HG03432 (cell line): ENCODE data around the gene CERS3.

Source experiments
- ATAC-seq: cut with Tn5 transposase; IDR thresholded peaks from one replicate; pipeline ENCODE4 v1.9.1; 2021; ENCODE audit warnings: mild to moderate bottlenecking, moderate library complexity; ENCODE audit not compliant: unreplicated experiment

CERS3 gene

DNA sequence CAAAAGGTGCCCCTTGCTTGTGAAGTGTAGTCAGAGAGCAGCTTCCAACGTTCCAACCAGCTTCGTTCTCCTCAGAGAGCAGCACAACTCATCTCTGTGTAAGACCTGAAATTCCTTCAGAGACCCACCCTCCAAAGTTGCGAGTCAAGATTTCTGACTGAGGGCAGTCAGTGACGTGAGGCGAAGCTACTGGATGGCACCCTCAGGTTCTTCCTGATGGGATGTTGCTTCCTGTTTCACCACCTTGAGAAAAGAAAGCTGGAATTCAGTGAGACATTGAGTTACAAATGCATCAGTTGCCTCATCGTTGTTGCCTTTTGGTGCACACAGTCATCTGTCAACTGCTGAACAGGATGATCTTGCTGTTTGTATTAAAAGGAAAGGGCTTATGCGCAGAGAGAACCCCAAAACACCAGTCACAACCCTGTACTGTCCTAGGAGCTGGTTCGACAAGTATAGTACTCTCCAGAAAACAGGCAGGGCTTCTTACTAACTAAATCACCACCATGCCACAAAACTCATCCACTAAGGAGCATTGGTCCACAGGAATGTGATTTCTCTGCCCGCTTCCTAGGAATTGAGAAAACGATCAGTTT is at the start of gene CERS3:
TSS of gene CERS3 (minus strand) at position 118 of the 596 bp plus-strand sequence. CDS start 27,101 bp downstream, outside the sequence.
- ATAC-seq = no peak

DNA sequence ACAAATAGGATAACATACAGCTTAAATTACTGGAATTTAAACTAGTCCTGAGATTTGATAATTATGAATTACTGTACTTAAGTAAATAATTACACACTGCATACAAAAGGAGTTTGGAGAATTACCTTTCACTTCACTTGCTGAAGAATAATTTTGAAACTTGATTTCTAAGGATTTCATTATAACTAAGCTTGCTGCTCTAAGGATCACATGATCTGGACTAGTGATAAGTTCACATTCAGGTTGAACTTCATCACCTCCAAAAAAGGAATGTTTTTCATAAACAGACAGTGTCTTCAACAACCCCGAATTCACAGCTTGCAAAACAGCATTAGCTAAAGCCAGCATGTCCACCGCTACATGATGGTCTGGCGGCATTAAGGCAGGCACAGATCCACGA is 44.8 kb upstream of the CERS3 start:
- ATAC-seq = no peak

DNA sequence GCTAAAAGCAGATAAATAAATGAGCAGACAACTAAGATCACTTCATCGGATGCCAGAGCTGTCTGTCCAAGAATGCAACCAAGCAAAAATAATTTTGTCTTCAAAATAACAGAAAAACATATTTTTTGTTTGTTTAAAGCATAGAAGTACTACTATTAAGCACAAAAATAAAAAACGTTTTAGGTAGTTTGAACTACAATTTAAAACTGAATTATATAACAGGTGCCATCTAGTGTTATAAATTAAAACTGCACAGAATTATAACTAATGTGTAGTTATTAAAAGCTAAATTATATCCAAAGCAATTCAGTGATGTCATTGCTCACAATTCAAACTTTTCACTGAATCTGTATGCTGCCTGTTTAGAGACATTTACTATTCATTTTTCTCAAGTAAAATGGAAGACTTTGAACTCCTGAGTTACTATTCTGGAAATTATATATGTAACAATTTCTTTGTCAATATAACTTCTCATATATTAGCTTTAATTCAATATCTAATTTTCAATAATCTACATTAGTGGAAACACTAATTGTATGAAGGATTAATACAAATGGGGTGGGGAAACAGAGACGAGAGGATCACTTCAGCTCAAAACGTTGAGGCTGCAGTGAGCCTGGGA is 43.7 kb upstream of the CERS3 start:
- ATAC-seq = no peak

DNA sequence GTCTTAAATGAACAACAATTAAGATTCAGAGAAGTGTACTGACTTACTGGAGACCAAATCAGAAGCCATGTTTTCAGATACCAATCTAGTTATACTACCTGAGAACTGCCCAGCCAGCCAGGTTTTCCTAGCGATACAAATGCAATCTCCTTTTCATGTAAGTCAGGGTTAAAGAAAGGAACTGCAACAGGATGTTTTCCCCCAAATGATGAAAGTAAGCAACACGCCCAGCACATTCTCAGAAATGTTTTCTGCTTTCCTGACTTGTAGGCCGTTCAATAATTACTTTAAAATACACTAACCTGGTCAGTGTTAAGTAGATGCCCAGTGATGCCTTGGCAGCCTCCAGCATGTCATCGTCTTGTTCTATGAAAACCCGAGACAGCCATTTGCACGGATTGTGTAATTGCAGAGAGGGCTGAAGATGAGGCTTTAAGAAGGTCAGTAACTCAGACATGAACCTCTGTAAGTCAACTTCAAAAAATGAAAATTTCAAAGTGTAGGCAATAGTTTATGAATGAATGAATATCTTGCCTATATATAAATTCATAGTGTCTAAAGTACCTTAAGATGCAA is 42.9 kb upstream of the CERS3 start:
- ATAC-seq = no peak

DNA sequence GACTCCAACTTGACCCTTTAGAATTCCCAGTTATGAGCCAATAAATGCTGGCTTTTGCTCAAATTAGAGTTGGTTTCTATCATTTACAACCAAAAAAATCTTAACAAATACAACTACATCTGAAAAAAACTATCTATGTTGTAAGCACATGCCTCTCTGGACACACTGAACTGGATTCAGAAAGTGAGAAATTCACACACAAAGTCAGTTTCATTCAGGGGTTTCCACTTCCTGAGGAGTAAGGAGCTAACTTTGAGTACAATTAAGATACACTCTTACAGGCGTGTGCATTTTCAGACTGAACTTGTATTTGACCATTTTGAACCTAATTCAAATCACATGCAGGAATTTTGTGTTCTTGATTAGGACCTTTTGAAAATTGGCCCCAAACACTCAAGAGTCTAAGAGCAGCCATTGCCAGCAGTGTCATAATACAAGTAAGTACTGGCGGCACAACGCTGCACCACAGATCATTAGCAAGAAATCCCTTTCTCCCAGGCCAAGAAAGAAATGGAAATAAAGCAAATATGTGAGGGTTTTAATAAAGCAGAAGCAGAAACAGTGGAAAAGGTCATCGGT is 42.1 kb upstream of the CERS3 start:
- peak; percentile 82 for ATAC-seq

DNA sequence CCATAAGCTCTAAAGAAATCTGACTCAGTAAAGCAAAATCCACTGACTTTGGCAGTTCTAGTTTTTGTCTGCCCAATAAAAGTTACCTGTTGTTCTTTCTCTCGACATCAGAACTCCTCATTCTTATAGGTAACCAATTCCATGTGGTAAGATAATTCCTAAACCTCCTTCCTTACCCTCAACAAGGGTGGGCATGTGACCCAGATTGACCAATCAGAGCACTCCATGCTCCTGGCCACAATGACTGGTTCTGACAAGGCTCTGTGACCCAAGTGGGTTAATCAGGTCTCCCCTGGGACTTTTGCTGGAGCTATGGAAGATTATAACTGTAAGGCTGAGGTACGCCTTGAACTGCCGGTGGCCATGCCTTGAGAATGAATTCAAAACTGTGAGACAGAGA is 41.5 kb upstream of the CERS3 start:
- ATAC-seq = peak; percentile 32

DNA sequence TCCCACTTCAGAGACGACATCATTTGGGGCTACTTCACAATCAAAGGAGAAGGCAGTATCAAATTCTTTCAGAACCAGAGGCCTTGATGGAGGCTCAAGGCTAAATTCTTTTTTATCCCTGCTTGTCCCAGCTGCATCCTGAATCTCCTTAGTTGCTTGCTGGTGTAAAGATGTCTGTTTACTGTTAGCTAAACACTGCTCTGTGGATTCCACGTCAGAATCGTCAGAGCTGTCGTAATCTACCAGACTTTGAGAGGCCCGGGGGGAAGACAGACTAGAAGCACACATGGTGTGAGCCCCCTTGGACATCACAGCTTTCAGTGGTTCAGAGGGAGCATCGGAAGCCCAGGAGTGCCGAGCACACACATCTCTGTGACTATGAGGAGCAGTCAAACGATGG is 40.6 kb upstream of the CERS3 start:
- ATAC-seq = no peak

DNA sequence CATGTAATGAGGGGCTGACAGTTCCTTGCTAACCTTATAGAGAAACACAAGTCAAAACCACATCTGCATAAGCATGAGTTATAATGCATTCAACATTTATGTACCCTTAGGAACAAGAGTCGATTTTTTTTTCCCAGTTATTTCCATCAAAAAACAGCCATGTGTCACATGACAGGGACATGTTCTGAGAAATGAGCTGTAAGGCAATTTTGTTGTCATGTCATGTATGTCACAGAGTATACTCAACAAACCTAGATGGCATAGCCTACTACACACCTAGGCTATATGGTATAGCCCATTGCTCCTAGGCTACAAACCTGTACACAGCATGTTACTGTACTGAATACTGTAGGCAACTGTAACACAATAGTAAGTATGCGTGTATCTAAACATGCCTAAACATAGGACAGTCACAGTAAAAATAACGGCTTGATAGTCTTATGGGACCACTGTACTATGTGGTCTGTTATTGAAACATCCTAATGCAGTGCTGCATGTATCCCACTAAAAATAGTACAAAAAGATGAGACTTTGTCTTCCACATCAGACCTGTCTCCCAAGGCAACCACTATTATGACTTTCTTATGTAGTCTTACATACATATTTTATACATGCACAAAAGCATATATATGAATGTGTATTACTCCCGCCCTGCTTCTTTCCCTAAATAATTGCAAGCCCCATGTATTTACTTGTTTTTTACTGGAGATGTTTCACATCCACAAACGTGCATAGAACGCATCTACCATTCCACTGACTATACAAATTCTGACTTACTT is 38.3 kb upstream of the CERS3 start:
- ATAC-seq = no peak

DNA sequence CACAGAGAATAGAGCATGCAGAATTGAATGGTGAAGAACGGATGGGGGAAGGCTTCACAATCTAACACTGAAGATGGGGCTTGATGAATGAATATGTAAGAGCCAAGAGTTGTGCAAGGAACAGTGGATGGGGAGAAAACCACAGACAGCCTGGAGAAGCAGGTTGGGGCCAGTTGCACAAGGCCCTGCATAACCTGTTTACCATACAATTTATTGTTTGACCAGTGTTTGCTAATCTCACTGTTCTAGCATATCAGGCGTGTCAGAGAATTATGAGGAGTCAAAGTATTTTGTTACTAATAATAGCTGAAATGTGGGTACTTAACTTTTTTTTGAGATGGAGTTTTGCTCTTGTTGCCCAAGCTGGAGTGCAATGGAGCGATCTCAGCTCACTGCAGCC is 36.8 kb upstream of the CERS3 start:
- ATAC-seq = no peak

DNA sequence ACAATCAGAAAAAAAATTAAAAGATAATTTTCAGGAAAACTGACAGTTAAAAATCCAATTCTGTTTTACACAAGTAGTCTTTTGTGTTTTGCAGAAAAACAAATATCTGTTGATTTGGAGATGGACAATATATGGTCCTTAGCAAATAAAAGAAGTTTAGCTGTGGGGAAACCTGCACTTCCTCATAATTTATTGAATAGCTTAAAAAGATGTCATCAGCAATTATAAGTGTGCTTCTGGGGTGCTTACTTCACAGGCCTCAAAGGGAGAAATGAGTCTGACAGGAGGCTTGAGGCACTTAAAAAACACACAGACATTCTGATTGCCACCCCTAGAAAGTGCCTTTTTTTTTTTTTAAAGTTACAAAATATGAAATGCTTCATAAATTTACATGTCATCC is 31.6 kb upstream of the CERS3 start:
- no peak for ATAC-seq

DNA sequence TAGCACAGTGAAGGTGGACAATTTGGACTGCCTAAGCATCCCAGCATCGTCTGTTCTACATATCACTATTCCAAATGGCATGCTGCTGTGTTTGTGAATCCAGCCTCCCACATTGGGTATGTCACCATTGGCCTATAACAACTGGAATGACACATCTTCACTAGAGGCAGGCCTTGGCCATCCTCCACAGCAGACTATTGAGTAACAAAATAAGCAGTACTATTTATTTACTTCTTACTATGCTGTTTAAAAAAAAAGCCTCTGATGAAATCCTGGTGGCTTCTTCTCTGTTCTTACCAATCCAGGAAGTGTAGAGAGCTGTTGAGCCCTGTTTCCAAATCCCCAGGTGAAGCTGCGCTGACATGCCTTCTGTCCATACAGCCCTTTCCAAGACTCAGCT is 30.6 kb upstream of the CERS3 start:
- ATAC-seq = no peak

DNA sequence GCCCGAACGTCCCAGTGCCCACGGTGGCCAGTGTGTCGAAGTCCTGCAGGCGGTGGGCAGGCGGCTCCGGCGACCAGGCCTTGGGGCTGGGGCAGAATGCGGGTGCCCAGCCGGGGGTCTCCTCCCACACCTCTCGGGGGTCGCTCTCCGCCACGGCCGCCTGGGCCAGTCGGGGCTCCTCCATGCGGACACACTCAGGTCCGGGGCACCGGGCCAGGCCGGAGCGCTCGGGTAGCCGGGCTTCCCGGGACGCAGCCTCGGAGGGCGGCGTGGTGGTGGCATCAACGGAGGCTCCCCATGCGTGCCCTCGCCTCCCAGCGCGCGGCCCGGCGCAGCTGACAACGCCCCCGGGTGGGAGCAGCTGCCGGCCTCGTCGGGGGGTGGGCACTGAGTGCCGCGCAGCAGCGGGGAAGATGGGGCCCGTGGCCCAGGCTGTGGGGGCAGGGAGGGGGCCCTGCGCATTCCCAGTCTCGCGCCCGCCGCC is 30.1 kb upstream of the CERS3 start:
- ATAC-seq = no peak

DNA sequence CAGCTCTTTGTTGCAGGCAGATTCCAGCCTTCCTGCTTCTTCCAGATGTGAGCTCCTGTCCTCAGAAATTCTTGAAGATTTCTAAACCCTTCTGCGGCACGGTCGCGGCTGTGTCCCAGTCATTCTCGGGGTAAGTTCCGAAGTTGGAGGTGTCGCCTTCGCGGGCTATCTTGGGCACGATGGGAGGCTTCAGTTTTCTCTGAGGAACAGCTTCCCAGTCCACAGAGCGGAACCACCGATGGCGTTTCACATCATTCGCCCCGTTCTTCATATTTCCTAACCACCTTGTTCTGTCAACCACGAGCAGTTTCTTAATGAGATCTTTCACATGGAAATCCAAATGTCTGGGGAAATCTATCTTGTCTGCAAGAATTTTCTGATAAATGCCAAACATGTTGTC is 24.7 kb upstream of the CERS3 start:
- ATAC-seq = no peak

DNA sequence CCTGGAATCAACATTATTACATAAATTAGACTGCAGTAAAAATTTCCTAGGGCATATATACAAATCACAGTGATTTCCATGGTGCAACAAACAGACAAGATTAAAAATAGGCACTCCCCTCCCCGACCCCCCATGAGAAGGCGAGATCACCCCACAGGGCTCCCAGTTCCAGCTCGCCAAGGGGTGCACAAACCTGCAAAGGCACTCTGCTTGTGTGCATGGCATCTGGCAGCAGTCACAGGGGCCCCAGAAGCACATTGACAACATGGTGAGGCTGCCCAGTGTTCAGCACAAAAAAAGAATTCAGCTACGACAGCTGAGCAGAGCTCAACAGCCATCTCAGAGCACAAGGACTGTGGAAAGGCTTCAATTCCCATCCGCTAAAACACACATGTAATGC is 19.2 kb upstream of the CERS3 start:
- ATAC-seq = no peak

DNA sequence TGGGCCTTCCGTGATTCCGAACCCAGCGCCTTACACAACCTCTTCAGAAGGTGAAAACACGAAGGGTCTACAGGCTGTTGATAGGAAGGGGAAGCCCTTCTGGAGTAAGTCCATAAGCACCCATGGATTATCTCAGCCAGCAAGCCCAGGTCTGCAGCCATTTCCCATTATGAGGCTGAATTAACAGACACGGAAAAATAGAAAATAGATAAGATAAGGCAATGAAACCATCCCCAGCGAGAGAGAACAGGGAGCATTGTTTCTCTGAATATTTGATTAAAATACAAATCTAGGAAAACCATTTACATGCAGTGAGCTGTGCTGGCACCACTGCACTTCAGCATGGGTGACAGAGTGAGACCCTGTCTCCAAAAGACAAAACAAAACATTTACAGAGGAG is 16.2 kb upstream of the CERS3 start:
- ATAC-seq = no peak

DNA sequence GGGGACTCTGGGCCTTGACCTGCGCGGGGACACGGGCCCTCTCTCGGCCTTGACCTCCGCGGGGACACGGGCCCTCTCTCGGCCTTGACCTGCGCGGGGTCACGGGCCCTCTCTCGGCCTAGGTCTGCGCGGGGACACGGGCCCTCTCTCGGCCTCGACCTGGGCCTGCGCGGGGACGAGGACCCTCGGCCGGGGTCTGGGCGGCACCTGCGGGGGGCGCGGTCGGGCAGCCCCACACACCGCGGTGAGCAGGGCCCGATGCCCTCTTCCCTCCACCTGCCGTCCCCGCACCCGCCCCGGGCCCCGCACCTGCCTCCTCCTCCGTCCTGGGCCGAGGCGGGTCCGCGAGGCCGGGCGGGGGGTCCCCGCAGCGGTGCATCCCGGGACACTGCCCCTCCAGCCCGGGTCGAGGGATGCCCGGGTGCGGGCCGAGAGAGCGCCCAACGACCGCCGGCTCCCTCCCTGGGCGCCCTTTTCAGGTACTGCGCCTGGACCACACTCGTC is 15.6 kb upstream of the CERS3 start:
- no peak for ATAC-seq

DNA sequence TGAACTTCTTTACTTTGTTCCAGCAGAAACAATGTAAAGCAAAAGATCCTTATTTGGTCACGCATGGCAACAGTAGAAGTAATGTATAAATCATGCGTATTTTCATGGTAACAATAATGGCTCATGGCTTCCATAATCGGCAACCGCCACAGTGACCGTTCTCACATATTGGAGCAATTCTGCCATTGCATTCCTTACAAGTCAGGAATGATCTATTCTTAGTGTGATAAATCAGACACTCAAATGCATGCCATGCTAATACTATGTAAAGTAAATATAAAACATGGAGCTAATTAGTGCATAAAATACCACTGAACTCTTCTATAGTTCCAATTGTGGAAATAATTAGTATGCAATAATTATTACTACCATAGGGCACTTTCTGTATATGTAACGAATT is 13.5 kb upstream of the CERS3 start:
- ATAC-seq = no peak

DNA sequence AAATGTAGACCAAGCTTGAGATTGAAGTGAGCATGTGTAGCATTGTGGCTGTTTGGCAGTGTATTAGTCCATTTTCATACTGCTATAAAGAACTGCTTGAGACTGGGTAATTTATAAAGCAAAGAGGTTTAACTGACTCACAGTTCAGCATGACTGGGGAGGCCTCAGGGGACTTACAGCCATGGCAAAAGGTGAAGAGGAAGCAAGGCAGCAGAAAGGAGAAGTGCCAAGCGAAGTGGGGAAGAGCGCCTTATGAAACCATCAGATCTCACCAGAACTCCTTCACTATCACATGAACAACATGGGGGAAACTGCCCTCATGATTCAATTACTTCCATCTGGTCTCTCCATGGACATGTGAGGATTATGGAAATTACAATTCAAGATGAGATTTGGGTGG is 8.6 kb upstream of the CERS3 start:
- ATAC-seq = peak; percentile 75

DNA sequence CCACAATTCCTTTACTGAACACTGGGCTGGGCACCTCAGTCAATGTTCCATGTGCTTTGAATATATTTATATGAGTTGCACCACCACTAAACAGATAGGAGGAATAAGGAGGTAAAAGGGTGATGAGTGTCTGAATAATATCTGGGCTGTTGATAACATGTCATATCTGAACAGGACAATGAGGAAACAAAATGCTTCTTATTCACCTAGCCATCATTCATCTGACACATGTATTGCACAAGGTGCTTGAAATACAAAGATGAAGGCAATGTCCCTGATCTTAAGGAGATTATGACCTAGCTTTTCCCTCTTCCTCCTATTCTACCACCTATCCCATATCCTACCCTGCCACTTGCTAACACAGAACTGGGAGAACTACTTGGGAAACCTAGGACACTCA is 8.0 kb upstream of the CERS3 start:
- no peak for ATAC-seq

DNA sequence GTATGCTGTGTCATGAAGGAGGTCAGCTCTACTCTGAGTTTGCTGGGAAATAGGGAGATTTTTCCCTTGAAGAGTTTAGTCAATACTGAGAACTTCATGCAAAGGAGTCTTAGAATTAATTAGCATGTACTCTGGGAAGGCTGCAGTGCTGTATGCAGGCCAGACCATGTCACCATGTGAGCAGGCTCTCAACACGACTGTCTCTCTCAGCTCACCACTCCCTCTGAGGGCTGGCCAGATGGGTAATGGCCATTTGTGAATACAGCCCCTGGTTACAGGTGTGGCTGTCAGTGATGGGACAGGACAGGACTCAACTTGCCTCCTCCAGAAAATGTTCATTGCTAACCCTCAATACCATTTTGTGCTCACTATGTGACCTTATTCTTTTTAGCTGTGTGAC is 5.1 kb upstream of the CERS3 start:
- no peak for ATAC-seq

DNA sequence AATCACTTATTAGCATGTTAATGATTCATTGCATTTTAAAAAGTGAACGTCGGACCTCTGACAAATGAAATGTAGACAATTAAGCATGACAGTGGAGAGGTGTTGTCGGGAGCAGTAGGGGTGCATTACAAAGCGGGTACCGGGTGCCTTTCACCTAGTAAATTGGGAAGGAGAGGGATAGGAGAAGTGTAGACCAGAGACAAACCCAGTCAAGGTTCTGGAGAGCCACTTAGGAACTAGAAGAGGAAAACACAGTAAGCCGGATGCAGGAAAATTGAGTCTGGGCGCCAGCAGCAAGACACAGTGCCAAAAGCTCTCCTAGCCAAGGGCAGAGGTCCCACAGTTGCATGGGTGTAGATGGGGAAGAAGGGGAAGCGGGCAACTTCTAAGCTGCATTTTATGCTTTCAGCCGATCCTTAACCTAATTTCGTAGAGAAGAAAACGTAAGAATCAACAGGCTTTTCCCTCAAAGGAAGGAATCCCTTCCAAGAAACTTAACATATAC is 3.1 kb upstream of the CERS3 start:
- no peak for ATAC-seq
